Stimulated activated CD8-positive, alpha-beta memory T cell treated with anti-CD3 and anti-CD28 coated beads, Interleukin-4, amount 100 ng/mL, for 48 hours (primary cell): ENCODE results near the gene RMND5B.
"Not testable (repeated sequence)": the region's sequence is repeated elsewhere in the genome, so short reads cannot be mapped to it uniquely, and the experiment has no call there.

ENCODE experiments used
- DNase-seq: peaks from one replicate; pipeline ENCODE4 v3.0.0-alpha.2; 2020

RMND5B gene

GRCh38 chr5:178114325-178115135 lies 16.3 kb upstream of the RMND5B start:
- peak; percentile 60 for DNase-seq

- DNase-seq: peak; percentile 44
Observed at GRCh38 chr5:178115136-178115813, 15.5 kb upstream of the RMND5B start.

GRCh38 chr5:178115814-178116142 lies 15.0 kb upstream of the RMND5B start:
- no peak for DNase-seq

- DNase-seq: peak; percentile 81
Observed at GRCh38 chr5:178116143-178116885, 14.5 kb upstream of the RMND5B start.

- no peak for DNase-seq
Observed at GRCh38 chr5:178117923-178118701, 12.7 kb upstream of the RMND5B start.

- DNase-seq: no peak
Observed at GRCh38 chr5:178119915-178120606, 10.8 kb upstream of the RMND5B start.

GRCh38 chr5:178120607-178121357 lies 10.0 kb upstream of the RMND5B start:
- peak; percentile 83 for DNase-seq

GRCh38 chr5:178121391-178122276 lies 9.2 kb upstream of the RMND5B start:
- no peak for DNase-seq

GRCh38 chr5:178122346-178122745 lies 8.5 kb upstream of the RMND5B start:
- DNase-seq: no peak

- DNase-seq: no peak
Observed at GRCh38 chr5:178123094-178123965, 7.5 kb upstream of the RMND5B start.

- DNase-seq: no peak
Observed at GRCh38 chr5:178123966-178124925, 6.6 kb upstream of the RMND5B start.

- DNase-seq: no peak
Observed at GRCh38 chr5:178125253-178125906, 5.4 kb upstream of the RMND5B start.

GRCh38 chr5:178126556-178126955 lies 4.3 kb upstream of the RMND5B start:
- no peak for DNase-seq

GRCh38 chr5:178127300-178128009 lies 3.4 kb upstream of the RMND5B start:
- DNase-seq: not testable (repeated sequence)

GRCh38 chr5:178129296-178129695 lies 1.5 kb upstream of the RMND5B start:
- DNase-seq: no peak

- DNase-seq: not testable (repeated sequence)
Observed at GRCh38 chr5:178130234-178130575, 609 bp upstream of the RMND5B start.

GRCh38 chr5:178131446-178131996 lies 707 bp downstream of the RMND5B start:
- no peak for DNase-seq
